K562 (cell line): ENCODE measurements around the gene HOTAIR. TPM values are rescaled to one million over a fixed set of nuclear protein-coding genes. Genes with fewer than 3 reads are reported as not detected.

Experiments
- ADNP ChIP-seq: fragments of 200-800 bp; sonication (Bioruptor generic); IDR thresholded peaks from 2 replicates; pipeline ENCODE4 v1.6.1; 2016; ENCODE audit warnings: missing genetic modification characterization, missing compliant biosample characterization
- ATF6 ChIP-seq: sonication (generic); formaldehyde crosslinking; IDR thresholded peaks from 2 replicates; pipeline ENCODE4 v1.4.0; 2020; ENCODE audit warnings: mild to moderate bottlenecking, missing genetic modification reagents
- BCL6 ChIP-seq: fragments of 250-450 bp; sonication (Bioruptor Pico); IDR thresholded peaks from 2 replicates; pipeline ENCODE4 v1.4.0; 2020
- BRCA1 ChIP-seq, 2 experiments: fragments of 450-650 bp in 1 of 2; sonication (generic) in 1 of 2; formaldehyde crosslinking in 1 of 2; IDR thresholded peaks; 2 replicates each; pipeline versions ENCODE4 v1.5.0 to v1.6.1; 2017 to 2020; ENCODE audit warnings: mild to moderate bottlenecking in 1 of 2, missing genetic modification reagents in 1 of 2
- CREB1 ChIP-seq, 2 experiments: sonication (generic) in 1 of 2; formaldehyde crosslinking in 1 of 2; IDR thresholded peaks; 2 replicates each; pipeline versions ENCODE4 v1.6.1 to v1.8.0; 2012 to 2022; ENCODE audit warnings: inconsistent platforms in 1 of 2, mild to moderate bottlenecking in 1 of 2, missing genetic modification reagents in 1 of 2, moderate library complexity in 1 of 2
- CXXC5 ChIP-seq: fragments of 250-450 bp; sonication (Bioruptor Pico); IDR thresholded peaks from 2 replicates; pipeline ENCODE4 v1.8.0; 2022; ENCODE audit warnings: inconsistent platforms, mild to moderate bottlenecking, moderate library complexity
- EP400 ChIP-seq: fragments of 450-650 bp; IDR thresholded peaks from 2 replicates; pipeline ENCODE4 v1.6.1; 2017; ENCODE audit warnings: antibody characterized with exemption, mild to moderate bottlenecking, moderate library complexity
- ESRRA ChIP-seq: fragments of 450-650 bp; IDR thresholded peaks from 2 replicates; pipeline ENCODE4 v1.6.1; 2014; ENCODE audit warnings: low read depth, mild to moderate bottlenecking, moderate library complexity, borderline replicate concordance
- HOMEZ ChIP-seq: fragments of 250-450 bp; sonication (Bioruptor Pico); IDR thresholded peaks from 2 replicates; pipeline ENCODE4 v1.4.0; 2020; ENCODE audit warnings: mild to moderate bottlenecking, moderate library complexity
- MAFK ChIP-seq: IDR thresholded peaks from 2 replicates; pipeline ENCODE4 v1.6.1; 2011; ENCODE audit warnings: low read length, improper control_type of control experiment
- MCM2 ChIP-seq: fragments of 450-650 bp; IDR thresholded peaks from 2 replicates; pipeline ENCODE4 v1.6.1; 2017; ENCODE audit warnings: low read depth, mild to moderate bottlenecking
- TAL1 ChIP-seq: fragments of 450-650 bp; IDR thresholded peaks from 2 replicates; pipeline ENCODE4 v1.6.1; 2016; ENCODE audit warnings: mild to moderate bottlenecking
- TFE3 ChIP-seq: fragments of 450-650 bp; formaldehyde crosslinking; IDR thresholded peaks from 2 replicates; pipeline ENCODE4 v1.4.0; 2020; ENCODE audit warnings: mild to moderate bottlenecking, mixed read lengths
- USF2 ChIP-seq: sonication (generic); formaldehyde crosslinking; IDR thresholded peaks from 2 replicates; pipeline ENCODE4 v1.5.0; 2020; ENCODE audit warnings: missing genetic modification reagents
- ZNF133 ChIP-seq: fragments of 250-450 bp; sonication (Bioruptor Pico); IDR thresholded peaks from 2 replicates; pipeline ENCODE4 v1.4.0; 2020; ENCODE audit warnings: mild to moderate bottlenecking
- ZNF174 ChIP-seq: fragments of 250-450 bp; sonication (Bioruptor Pico); IDR thresholded peaks from 2 replicates; pipeline ENCODE4 v1.4.0; 2020; ENCODE audit warnings: mild to moderate bottlenecking
- ZNF395 ChIP-seq: fragments of 200-800 bp; sonication (Bioruptor generic); IDR thresholded peaks from 2 replicates; pipeline ENCODE4 v1.6.1; 2017; ENCODE audit warnings: missing genetic modification characterization, missing compliant biosample characterization
- ZNF408 ChIP-seq: fragments of 250-450 bp; sonication (Bioruptor Pico); IDR thresholded peaks from 2 replicates; pipeline ENCODE4 v1.4.0; 2020; ENCODE audit warnings: low read depth, mild to moderate bottlenecking, moderate library complexity
- ZNF436 ChIP-seq: fragments of 250-450, 450-650 bp; sonication (Bioruptor Pico); formaldehyde crosslinking; IDR thresholded peaks from 2 replicates; pipeline ENCODE4 v1.7.0; 2020; ENCODE audit warnings: mild to moderate bottlenecking
- polyA plus RNA-seq, 8 experiments: library from polyadenylated mRNA; depleted of rRNA in 4 of 8; stranded (reverse) in 5 of 8; unstranded in 3 of 8; fragments of >200 nt; fragmentation: Nextera tagmentation in 2 of 8; fragmentation: Illumina TruSeq in 1 of 8; extraction: Ambion mirVana in 2 of 8; extraction: Trizol in 1 of 8; gene quantifications; 2 replicates each; pipeline versions ENCODE4 v1.2.1 to v1.2.3, GENCODE V29; 2011 to 2014; ENCODE audit warnings: inconsistent platforms in 1 of 8, missing spikeins in 1 of 8
- total RNA-seq, 7 experiments: library from RNA; depleted of rRNA in 6 of 7; stranded (reverse); fragments of >200 nt in 6 of 7; fragmentation: Illumina TruSeq in 2 of 7; extraction: Trizol in 2 of 7; gene quantifications; 2 replicates each; pipeline versions ENCODE4 v1.2.1 to v1.2.3, GENCODE V29; 2011 to 2021; ENCODE audit warnings: low replicate concordance in 1 of 7

The HOTAIR gene
- total and polyA plus RNA-seq, 9 of the 15 experiments (the other 6 are each of a cell fraction or from before 2014, with no cell fraction given): 0.04 TPM; not detected in 8

GRCh38 chr12:53999559-54000115, 24.9 kb upstream of the HOTAIR start (continued):
- no peak for TF ChIP-seq HOMEZ (CRISPR knock-in tag)
- TF ChIP-seq MAFK: no peak
- no peak for TF ChIP-seq CREB1 (IDR thresholded peaks at IDR 0.05)
- TF ChIP-seq CREB1 (CRISPR knock-in tag; IDR thresholded peaks at IDR 0.05): 0 out of 2 replicates have a peak, but pooled peaks have one; percentile 24
- no peak for TF ChIP-seq ZNF133 (CRISPR knock-in tag)
- TF ChIP-seq ZNF408 (CRISPR knock-in tag): no peak
- TF ChIP-seq ADNP: no peak
- TF ChIP-seq ESRRA: no peak
- no peak for TF ChIP-seq ZNF436 (CRISPR knock-in tag)
- peak; percentile 72 for TF ChIP-seq EP400
- TF ChIP-seq ATF6 (CRISPR knock-in tag): 0 out of 2 replicates have a peak, but pooled peaks have one; percentile 50
- no peak for TF ChIP-seq ZNF174 (CRISPR knock-in tag)
- TF ChIP-seq BRCA1 (IDR thresholded peaks at IDR 0.05): no peak
- TF ChIP-seq BRCA1 (CRISPR knock-in tag; IDR thresholded peaks at IDR 0.05): no peak
- no peak for TF ChIP-seq BCL6
- TF ChIP-seq TAL1: no peak
- no peak for TF ChIP-seq MCM2
- peak; percentile 80 for TF ChIP-seq TFE3 (CRISPR knock-in tag)
- TF ChIP-seq CXXC5 (CRISPR knock-in tag): peak; percentile 63
- 0 out of 2 replicates have a peak, but pooled peaks have one; percentile 9 for TF ChIP-seq ZNF395 (CRISPR knock-in tag)
- peak; percentile 94 for TF ChIP-seq USF2
